ENCODE data around the gene SLC16A2.
"Not testable (repeated sequence)": the region's sequence is repeated elsewhere in the genome, so short reads cannot be mapped to it uniquely, and the experiment has no call there.

SLC16A2 gene

DNA sequence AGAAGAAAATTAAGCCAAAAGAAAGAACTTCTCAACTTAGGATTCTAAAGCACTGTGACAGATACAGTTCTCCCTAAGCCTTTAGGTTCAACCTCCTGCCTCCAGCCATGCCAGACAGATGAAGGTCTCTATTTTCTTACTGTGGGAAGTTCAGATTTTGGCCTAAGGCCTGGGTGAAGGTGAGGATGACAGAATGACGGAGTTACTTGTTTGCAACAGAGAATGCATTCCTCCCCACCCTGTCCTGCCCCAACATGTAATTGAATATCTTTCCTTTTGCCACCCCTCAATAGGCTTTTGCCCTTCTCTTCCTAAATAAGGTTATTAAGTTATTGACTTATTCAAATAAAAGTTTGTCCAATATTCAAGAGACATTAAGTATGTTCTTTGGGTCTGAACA lies 25.6 kb downstream of the SLC16A2 start:
- DNase-seq (ENCODE audit: low read depth) = no peak

DNA sequence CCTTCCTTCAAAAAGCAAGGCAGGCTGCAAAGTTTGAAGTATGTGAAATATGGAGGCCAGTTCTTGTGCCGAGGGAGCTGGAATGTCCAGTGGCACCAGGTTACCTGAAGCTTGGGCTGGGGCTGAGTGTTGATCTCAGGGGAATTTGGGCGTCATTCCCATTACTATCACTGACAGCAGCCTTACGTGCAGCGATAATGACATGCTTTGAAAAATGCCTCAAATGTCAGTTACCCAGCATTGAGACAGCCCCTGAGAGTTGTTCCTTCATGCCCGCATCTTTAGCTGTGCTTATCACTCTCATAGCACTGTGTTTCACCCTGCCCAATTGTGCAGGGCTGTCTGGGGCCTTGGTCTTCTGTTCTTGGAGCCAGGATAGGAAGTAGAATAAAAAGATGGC lies 27.4 kb downstream of the SLC16A2 start:
- DNase-seq (ENCODE audit: low read depth) = no peak

DNA sequence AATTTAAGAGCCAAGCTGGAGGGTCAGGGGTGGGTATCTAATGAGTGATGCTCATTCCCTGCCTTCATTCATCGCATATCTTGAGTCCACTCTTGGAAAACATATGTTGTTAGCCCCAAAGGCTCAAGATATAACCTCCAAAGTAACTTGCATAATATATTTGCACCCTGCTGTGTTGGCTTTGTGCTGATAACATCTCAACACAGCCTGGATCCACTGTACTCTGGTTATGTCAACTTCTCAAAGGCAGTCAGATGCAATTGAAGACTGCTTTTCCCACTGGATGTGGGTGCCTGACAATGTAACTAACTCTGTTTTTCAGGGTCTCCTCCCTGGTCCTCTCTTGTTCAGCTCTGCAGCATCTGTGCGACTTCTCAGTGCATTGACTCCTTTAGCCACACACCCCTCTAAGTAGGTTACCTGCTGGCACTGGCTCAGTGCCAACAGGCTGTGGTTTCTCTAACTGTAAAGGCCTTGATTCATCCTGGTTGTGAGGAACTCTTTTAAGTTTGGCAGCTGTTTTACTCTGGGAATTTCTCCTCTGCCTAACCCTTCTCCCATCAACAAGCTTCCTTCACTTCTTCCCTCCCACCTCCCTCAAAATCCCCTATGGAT lies 28.1 kb downstream of the SLC16A2 start:
- peak; percentile 25 for DNase-seq (ENCODE audit: low read depth)

DNA sequence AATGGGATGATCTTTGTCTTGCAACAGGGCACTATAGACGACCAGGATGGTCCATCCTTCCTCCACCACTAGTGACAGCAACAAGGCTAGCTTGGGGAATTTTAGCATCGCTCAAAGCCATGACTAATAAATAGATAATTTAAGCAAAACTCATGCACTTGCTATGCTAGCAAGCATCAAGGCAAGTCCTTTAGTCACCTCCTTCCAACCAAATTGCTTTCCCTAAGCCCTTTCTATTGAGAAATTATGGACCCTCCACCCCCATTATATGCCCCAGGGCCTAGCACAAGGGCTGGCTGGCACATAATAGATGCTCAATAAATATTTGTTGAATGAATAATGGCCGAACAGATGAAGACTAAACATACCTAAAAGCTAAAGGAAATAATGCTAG lies 28.6 kb downstream of the SLC16A2 start:
- peak; percentile 80 for DNase-seq (ENCODE audit: low read depth)

DNA sequence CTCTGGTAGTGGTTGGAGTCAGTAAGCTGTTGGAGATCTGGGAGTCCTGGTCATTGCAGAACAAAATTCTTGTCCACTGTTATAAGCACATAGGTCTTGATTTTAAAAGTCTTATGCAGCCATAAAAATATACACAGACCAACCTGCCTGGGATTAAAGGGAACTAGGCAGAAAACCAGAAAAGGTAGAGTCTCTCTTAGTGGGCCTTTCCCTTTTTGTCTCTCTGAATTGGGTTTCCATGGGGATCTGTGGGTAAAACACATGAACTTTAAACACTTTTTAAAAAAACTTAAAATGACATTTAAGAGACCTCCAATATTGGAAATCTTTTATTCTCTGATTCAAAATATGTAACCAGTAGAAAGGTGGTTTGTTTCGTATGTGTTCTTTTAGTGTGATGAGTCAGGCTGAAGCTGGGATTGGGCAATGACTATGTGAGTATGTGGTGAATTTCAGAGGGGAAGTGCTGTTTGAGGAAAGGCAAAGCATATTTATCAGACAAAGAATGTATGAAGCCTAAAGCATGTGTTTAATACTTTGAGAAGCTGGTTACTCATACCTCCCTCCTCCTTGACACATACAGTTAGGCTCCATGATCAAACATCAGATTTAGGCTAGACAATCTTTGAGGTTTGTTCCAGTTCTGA lies 29.6 kb downstream of the SLC16A2 start:
- DNase-seq (ENCODE audit: low read depth) = peak; percentile 92

DNA sequence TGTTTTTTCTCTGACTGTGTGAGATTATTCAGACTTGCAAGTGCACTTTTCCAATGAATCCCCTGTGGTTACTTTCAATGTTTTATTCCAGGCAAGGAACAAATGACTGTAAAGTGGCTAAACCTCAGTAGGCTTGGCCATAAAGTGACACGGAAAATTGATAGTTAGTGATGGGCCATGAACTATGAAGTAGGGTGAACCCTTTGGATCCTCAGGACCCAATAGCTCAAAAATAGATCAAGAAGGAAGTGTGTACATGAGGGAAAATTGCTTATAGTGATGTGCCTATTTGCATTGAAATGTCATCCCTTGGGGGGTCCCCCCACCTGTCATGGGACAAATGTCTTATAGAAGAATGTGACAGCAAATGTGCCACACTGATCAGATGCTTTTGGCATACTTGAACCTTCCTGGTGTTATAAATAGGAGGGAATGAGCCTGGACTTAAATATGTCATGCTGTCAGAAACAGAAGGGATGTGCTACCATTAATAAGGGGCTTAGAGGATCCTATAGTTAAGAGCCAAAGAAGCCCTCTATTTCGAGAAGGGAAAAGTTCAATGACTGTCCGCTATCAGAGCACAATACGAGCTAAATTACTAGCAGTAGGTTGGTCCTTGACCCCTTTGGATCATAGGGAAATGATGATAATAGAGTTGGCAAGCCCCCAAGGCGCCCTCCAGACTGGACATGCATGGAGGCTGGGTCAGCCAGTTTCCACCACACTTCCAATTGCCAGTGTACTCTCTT lies 30.3 kb downstream of the SLC16A2 start:
- no peak for DNase-seq (ENCODE audit: low read depth)

DNA sequence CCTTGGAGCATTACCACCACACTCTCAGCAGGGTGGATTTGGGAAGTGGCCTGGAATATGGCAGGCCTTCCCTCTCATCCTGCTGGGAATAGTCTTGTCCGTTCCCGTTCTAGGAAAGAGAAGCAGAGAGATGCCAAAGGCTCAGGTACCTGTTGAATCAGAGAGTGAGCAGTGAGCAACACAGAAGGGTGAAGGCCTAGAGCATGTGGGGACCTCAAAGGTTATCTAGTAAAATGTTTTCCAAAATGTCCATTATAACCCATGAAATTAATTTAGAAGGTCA lies 30.8 kb downstream of the SLC16A2 start:
- no peak for DNase-seq (ENCODE audit: low read depth)

DNA sequence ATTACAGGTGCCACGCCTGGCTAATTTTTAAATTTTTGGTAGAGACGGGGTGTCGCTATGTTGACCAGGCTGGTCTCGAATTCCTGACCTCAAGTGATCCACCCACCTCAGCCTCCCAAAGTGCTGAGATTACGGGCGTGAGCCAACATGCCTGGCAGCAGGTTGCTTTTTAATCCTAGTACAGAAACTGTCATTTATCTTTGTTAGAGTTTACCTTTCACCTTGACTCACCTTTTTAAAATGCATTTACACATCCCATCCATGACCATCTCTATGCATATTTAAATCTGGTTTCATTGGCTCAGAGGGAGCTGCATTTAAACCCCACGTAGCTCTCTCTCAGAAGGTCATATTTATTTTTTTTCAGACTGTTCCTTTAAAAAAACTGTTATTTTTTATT lies 31.9 kb downstream of the SLC16A2 start:
- no peak for DNase-seq (ENCODE audit: low read depth)

DNA sequence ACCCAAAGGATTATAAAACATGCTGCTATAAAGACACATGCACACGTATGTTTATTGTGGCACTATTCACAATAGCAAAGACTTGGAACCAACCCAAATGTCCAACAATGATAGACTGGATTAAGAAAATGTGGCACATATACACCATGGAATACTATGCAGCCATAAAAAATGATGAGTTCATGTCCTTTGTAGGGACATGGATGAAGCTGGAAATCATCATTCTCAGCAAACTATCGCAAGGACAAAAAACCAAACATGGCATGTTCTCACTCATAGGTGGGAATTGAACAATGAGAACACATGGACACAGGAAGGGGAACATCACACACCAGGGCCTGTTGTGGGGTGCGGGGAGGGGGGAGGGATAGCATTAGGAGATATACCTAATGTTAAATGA lies 32.9 kb downstream of the SLC16A2 start:
- DNase-seq (ENCODE audit: low read depth) = not testable (repeated sequence)

DNA sequence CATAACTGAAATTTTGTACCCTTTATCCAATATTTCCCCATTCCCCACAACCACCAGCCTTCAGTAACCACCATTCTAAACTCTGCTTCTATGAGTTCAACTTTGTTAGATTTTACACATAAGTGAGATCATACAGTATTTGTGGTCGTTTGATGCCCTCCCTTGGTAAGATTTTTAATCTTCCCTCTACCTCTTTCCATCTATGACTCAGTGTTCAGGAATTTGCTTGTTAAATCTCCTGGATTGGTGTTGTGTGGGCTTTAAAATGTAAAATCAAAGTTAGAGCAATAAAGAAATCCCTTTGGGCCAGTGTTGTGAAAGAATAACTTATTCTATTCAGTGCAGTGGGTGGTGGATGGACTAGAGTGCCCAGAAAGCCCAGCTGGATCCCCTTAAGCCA lies 37.4 kb downstream of the SLC16A2 start:
- DNase-seq (ENCODE audit: low read depth) = peak; percentile 79

DNA sequence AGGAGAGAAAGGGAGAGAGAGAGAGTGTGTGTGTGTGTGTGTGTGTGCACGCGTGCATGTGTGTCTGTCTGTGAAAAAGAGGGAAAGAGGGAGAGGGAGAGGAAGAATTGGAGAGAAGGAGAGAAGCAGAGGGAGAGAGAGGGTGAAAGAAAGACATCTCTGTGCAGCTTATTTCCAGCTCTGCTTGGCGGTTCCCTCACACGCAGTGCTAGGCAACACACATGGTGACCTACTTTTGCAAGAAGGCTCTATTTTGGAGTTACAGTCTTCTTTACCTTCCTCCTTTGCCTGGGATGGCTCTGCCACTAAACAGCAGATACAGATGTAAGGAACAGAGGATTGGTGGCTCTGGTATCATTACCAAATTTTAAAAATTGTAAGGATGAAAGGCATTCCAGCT lies 40.1 kb downstream of the SLC16A2 start:
- no peak for DNase-seq (ENCODE audit: low read depth)

DNA sequence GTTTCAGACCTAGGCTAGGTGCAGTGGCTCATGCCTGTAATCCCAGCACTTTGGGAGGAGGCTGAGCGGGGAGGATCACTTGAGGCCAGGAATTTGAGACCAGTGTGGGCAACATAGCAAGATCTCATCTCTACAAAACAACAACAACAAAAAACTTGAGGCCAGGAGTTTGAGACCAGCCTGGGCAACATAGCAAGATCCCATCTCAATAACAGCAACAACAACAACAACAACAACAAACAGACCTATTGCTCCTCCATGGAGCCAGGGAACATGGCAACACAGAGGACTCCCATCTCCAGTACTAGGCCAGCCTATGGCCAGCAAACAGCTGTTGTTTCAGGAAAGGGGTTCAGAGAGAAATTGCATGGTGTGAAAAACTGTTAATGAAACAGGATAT lies 43.4 kb downstream of the SLC16A2 start:
- DNase-seq (ENCODE audit: low read depth) = no peak

DNA sequence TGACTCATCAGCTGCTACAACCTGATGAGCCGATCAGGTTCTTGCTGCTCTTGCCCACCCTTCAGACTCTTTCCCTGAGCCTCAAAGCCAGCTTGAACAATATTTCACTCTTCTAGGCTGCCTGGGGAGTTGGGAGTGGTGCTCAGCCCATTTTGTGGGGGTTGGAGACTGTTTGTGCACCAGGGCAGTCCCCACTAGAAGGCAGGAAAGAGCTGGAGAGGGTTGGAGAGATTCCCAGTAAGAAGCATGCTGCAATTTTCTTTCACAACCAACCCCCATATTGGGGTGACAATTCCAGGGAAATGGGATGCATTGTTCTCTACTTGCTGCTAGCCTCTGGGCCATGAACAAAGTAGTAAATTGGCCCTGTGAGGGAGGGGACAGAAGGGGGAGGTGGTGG lies 44.1 kb downstream of the SLC16A2 start:
- DNase-seq (ENCODE audit: low read depth) = peak; percentile 34

DNA sequence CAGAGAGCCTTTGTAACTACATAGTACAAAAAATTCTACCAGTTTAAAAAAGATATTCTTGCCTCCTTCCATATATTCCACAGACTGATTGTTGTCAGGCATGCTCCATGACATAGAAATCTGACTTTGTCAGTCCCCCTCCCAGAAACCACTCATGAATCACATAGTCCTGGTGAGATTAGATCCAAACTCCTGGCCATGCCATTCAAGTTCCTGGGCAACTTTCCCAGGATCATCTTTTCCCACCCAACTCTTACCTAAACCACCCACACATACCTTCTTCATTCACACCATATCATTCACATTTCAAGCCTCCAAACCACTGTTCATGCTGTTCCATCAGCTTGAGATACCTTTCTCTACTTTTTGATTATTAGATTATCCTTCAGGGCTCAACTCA lies 46.4 kb downstream of the SLC16A2 start:
- no peak for DNase-seq (ENCODE audit: low read depth)

DNA sequence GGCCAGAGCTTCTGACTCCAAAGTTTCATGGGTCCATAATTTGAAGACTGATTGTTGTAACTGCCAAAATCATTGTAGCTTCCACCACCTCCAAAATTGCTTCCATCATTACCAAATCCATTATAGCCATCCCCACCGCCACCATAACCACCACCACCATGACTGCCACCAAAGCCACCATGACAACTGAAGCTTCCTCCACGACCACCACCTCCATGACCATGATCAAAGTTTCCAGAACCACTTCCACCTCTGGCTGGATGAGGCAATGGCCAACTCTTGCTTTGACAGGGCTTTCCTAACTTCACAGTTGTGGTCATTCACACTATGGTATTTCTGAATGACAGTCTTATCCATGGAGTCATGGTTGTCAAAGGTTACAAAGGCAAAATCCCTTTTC lies 51.8 kb downstream of the SLC16A2 start:
- DNase-seq (ENCODE audit: low read depth) = not testable (repeated sequence)

DNA sequence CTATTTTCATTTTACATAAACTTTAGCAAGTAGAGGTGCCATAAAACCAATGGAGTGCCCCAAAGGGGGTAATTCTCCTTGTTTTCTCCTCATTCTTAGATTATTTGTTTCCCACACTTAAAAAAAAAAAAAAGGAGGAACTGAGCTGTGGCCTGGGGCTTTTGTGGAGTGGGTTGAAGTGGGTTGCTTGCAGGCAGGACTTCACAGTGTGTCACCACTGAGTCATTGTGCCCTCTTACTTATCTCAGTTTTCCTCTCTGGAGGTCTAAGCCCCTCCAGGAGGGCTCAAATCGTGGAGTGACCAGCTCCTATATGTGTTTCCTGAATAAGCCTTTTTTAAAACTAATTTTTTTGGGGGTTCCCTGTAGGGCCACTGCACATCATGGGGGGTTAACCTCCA lies 69.0 kb downstream of the SLC16A2 start:
- no peak for DNase-seq (ENCODE audit: low read depth)

DNA sequence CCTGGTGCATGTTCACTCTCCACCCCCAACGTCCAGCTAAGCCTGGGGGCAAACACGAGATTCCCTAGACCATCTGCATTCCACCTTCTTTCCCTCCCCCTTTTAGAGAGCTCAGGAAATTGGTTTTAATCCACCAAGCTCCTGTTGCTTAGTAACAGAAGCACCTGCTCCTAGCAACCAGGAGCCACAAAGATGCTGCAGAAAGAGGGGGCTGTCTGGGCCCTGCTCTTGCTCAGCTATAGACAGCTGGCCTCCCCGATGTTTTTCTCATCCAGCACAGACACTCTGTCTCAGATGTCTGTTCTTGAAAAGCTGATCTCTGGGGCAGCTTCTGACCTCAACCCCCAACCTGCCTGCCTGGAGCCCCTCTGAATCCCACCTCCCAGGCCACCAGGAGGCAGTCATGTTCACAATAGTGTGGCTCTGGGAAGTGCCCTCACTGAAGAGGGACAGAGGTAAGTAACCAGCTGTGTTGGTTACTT lies 71.5 kb downstream of the SLC16A2 start:
- peak; percentile 3 for DNase-seq (ENCODE audit: low read depth)

DNA sequence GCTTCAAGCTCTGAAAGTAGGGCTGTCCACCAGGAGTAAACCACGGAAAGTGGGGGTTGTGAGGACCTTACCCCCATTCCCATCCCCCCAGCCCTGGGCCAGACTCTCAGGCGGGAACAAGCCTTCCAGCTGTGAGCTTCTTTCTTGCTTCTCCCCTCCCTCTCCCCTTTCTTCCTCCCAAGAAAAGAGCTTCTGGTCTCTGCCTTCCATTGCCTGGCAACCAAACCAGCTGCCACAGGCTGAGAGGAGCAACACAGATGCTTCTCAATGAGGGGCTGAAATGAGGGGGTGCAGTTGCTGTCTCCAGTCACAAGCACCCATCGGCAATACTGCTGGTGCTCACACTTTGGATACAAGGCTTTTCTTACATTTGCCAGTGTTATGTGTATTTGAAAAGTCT lies 72.5 kb downstream of the SLC16A2 start:
- DNase-seq (ENCODE audit: low read depth) = no peak

DNA sequence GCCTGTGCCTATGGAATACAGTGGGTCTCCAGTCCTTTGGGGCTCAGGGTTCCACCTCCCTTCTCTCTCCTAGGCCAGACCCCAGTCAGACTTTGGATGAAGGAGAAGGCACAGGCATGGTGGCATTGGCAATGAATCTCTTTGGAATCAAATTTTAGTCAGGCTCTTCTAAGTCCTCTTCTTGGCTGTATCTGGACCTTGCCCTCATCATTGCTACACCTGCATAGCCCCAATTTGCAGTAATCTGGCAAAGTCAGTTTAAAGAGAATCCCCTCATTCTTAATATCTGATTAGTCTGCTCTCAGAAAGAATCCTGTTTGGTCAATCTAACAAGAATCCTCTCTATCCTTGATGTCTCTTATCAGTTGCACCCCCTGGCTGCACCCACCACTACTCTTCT lies 77.6 kb downstream of the SLC16A2 start:
- no peak for DNase-seq (ENCODE audit: low read depth)

DNA sequence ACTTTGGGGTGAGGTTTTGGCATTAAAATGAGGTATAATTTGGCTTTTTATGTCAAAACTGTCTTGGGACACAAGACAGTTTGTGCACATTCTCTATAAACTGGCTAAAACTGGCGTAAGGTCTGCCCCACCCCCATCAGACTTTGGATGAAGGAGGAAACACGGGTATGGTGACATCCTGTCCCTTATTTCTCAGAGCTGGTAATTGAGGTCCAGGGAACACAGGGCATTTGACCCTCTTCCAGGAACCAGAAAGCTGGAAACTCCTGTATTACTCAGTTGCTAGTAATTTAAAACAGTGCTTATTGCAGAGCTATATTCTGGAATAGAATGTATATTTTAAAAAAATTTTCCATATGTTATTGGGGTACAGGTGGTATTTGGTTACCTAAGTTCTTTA lies 78.8 kb downstream of the SLC16A2 start:
- DNase-seq (ENCODE audit: low read depth) = no peak

DNA sequence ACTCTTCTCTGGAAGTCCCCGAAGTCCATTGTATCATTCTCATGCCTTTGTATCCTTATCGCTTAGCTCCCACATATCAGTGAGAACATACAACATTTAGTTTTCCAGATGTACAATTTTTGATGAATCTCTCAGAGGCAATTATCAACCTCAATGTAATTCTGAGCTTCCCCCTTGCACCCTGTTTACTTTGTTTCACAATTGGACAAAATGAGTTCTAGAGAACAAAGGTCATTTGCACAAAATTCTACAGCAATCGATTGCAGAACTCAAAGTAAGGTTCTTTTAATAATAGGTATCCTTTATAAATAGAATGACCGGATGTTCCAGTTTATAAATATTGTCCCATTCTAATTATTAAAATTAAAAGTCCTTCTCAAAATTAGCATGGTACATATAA lies 79.3 kb downstream of the SLC16A2 start:
- no peak for DNase-seq (ENCODE audit: low read depth)

DNA sequence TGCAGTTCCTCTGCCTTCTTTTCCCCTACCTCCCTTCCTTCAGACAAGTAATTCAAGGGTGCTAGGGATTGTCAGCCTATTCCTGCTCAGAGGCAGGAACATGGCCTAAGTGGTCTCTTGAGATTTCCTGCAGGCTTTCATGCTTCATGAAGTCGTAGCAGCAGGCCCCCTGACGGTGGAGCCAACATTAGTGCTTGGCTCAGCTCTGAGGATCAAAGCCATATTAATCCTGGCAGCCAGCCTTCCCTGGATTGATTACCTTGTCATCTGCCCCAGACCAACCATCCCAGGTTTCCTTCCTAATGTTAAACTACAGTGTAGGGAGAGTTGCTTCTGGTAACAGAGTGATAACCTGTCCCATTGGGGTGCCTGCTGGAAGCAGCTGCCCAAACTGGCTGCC lies 84.1 kb downstream of the SLC16A2 start:
- no peak for DNase-seq (ENCODE audit: low read depth)

DNA sequence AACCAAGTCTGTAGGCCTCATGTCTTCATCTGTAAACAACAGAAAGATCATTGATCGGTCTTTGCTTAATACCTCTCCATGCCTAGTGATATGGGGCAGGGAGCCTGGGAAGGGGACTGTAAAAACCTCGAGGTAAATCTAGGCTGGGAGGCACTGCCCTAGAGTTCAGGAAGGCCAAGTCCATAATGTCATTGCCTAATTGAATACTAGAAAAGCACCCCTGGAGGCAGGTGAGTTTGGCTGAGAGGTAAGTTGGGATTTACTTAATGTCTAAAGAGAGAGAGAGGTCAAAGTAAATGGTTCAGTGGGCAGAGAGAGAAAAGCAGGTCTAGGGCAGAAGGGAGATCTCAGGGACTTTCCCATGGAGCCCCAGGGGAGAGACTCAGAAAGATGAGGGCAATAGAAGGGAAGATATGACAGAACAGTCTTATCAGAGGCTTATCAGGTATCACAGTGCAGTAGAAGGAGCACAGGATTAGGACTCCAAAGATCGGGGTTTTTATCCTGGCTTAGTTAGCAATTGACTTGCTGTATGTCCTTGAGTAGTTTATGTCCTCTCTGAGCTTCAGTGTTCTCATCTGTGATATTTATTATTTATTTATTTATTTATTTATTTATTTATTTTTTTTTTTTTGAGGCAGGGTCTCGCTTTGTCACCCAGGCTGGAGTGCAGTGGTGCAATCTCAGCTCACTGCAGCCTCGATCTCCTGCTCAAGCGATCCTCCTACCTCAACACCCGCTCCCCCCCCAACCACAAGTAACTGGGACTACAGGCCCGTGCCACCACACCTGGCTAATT lies 85.2 kb downstream of the SLC16A2 start:
- DNase-seq (ENCODE audit: low read depth) = no peak

All from EH (cell line).